MM.1S (cell line): ENCODE results near the gene UIMC1.

ENCODE experiments used
- DNase-seq: peaks from one replicate; pipeline ENCODE4 v3.0.0-alpha.2; 2015
- H2AFZ ChIP-seq: fragments of 300-600 bp; sonication (generic); 2 replicates; pipeline ENCODE4 v1.6.0; 2016; ENCODE audit warnings: antibody characterized with exemption, low read length
- H3F3A ChIP-seq: fragments of 300-600 bp; sonication (generic); 2 replicates; pipeline ENCODE4 v1.6.1; 2016; ENCODE audit warnings: mild to moderate bottlenecking, antibody characterized with exemption, low read length, moderate library complexity, mixed read lengths; ENCODE audit not compliant: insufficient read depth
- H3K27ac ChIP-seq: fragments of 300-600 bp; sonication (generic); 2 replicates; pipeline ENCODE4 v1.5.1; 2016; ENCODE audit warnings: mild to moderate bottlenecking, low read length
- H3K27me3 ChIP-seq: fragments of 300-600 bp; sonication (generic); replicated peaks from 2 replicates; pipeline ENCODE4 v1.6.0; 2016; ENCODE audit warnings: low read length; ENCODE audit not compliant: insufficient read depth
- H3K36me3 ChIP-seq: fragments of 300-600 bp; sonication (generic); replicated peaks from 2 replicates; pipeline ENCODE4 v1.6.1; 2016; ENCODE audit warnings: mild to moderate bottlenecking, low read length, mixed read lengths; ENCODE audit not compliant: insufficient read depth
- H3K4me1 ChIP-seq: fragments of 300-600 bp; sonication (generic); 2 replicates; pipeline ENCODE4 v1.6.1; 2016; ENCODE audit warnings: low read length, mixed read lengths
- H3K4me2 ChIP-seq: fragments of 300-600 bp; sonication (generic); 2 replicates; pipeline ENCODE4 v1.6.0; 2016; ENCODE audit warnings: low read depth, low read length
- H3K4me3 ChIP-seq: fragments of 300-600 bp; sonication (generic); 2 replicates; pipeline ENCODE4 v1.5.1; 2016; ENCODE audit warnings: low read length, mixed read lengths
- H3K79me2 ChIP-seq: fragments of 300-600 bp; sonication (generic); 2 replicates; pipeline ENCODE4 v1.6.1; 2016; ENCODE audit warnings: mixed run types, low read length, mixed read lengths
- H3K9ac ChIP-seq: fragments of 300-600 bp; sonication (generic); 2 replicates; pipeline ENCODE4 v1.6.1; 2016; ENCODE audit warnings: low read length, mixed read lengths
- H3K9me2 ChIP-seq: fragments of 300-600 bp; sonication (generic); replicated peaks from 2 replicates; pipeline ENCODE4 v1.6.1; 2016; ENCODE audit warnings: mild to moderate bottlenecking, low read length, mixed read lengths; ENCODE audit not compliant: insufficient read depth
- H3K9me3 ChIP-seq: fragments of 300-600 bp; sonication (generic); replicated peaks from 2 replicates; pipeline ENCODE4 v1.6.1; 2016; ENCODE audit warnings: mild to moderate bottlenecking, low read length, mixed read lengths; ENCODE audit not compliant: insufficient read depth
- H4K20me1 ChIP-seq: fragments of 300-600 bp; sonication (generic); 2 replicates; pipeline ENCODE4 v1.6.1; 2016; ENCODE audit warnings: mild to moderate bottlenecking, low read length, moderate library complexity, mixed read lengths; ENCODE audit not compliant: insufficient read depth
- EZH2 ChIP-seq: fragments of 300-600 bp; sonication (generic); optimal IDR thresholded peaks from 2 replicates; pipeline ENCODE3; 2017; ENCODE audit warnings: low read depth, mild to moderate bottlenecking, antibody characterized with exemption, low read length, mixed read lengths
- EZH2phosphoT487 ChIP-seq: fragments of 300-600 bp; sonication (generic); IDR thresholded peaks from 2 replicates; pipeline ENCODE4 v1.6.1; 2018; ENCODE audit warnings: antibody characterized with exemption, low read length
- TF ChIP-seq, protein P1 (sequence below): fragments of 300-600 bp; sonication (generic); IDR thresholded peaks from 2 replicates; pipeline ENCODE4 v1.5.1; 2016; ENCODE audit warnings: antibody characterized with exemption, low read length, mixed read lengths

Gene UIMC1

DNA sequence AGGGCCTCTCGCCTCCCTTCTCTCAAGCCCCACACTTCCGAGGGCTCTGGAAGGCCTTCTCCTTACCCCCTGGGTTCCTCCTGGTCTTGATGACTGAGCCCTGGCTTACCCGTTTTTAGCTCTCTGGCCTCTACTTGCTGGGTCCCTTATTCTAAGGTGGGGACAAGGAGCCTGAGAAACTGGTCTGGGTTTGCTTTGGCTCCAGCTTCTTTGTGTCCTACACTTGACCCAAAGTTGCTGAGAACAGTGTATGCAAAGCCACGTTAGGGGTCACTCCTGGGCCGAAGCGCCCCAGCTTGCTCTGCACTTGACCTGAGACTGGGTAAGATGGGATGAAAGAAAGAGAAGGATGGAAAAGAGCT, 16.7 kb upstream of the UIMC1 start:
- H3K27ac ChIP-seq, result peak overlapping the region; percentile 43; the same call in 1 of the 2 replicates
- H3K79me2 ChIP-seq, result peaks cover 33% of the 10 kb centered on the region
- no peak for DNase-seq
- H3K4me3 ChIP-seq, result peak overlapping the region; percentile 97
- no peaks in the 10 kb centered on the region for H3K36me3 ChIP-seq
- H3K9me3 ChIP-seq, result no peaks in the 10 kb centered on the region
- no peak for TF ChIP-seq EZH2
- no peak for TF ChIP-seq EZH2phosphoT487
- TF ChIP-seq, protein P1, sequence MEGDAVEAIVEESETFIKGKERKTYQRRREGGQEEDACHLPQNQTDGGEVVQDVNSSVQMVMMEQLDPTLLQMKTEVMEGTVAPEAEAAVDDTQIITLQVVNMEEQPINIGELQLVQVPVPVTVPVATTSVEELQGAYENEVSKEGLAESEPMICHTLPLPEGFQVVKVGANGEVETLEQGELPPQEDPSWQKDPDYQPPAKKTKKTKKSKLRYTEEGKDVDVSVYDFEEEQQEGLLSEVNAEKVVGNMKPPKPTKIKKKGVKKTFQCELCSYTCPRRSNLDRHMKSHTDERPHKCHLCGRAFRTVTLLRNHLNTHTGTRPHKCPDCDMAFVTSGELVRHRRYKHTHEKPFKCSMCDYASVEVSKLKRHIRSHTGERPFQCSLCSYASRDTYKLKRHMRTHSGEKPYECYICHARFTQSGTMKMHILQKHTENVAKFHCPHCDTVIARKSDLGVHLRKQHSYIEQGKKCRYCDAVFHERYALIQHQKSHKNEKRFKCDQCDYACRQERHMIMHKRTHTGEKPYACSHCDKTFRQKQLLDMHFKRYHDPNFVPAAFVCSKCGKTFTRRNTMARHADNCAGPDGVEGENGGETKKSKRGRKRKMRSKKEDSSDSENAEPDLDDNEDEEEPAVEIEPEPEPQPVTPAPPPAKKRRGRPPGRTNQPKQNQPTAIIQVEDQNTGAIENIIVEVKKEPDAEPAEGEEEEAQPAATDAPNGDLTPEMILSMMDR, result no peak
- no peaks in the 10 kb centered on the region for H3K27me3 ChIP-seq
- no peaks in the 10 kb centered on the region for H3K9me2 ChIP-seq
- H4K20me1 ChIP-seq, result no peaks in the 10 kb centered on the region
- H3F3A ChIP-seq, result peaks cover 5% of the 10 kb centered on the region; the same call in 1 of the 2 replicates
- peak overlapping the region; percentile 95 for H3K9ac ChIP-seq
- H2AFZ ChIP-seq, result peak overlapping the region; percentile 80
- H3K4me2 ChIP-seq, result peak overlapping the region; percentile 92
- peaks cover 5% of the 10 kb centered on the region; the same call in 1 of the 2 replicates for H3K4me1 ChIP-seq

DNA sequence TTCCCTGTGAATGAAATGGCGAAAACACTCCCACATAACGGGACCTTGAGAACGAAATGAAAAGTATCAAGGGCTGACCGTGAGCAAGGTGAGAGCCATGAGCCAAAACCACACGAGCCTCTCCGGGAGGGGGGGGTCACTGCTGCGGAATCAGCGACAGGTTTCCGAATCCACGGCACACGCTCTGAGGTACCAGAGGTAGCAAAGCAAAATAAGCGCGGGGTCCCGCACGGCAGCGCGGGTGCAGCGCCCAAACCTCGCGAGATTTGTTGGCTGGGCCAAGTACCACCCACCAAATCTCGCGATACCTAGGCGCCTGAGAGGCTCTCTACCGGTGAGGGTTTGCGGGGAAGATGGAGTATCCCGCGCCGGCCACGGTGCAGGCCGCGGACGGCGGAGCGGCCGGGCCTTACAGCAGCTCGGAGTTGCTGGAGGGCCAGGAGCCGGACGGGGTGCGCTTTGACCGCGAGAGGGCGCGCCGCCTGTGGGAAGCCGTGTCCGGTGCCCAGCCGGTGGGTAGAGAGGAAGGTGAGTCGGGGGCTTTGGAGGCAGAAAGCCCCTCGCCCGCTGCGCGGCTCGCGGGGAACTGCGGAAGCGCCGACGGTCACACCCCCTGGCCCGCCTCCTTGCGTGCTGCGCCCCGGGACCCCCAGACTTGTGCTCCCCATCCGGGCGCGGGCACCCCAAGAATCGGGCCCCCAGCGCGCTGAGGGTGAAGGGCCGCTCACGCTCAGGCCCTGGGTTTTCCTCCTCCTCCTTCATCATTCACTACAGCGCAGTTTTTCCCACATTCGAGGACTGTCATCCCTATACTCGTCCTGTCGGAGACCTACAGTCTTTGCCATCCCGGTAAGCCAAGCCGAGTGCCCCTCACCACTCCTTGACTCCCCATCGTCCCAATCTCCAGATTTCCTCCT, 16.1 kb upstream of the UIMC1 start, which contains the start of gene ZNF346:
Gene ZNF346, plus strand, starts transcription at position 311 of the 917 bp plus-strand sequence. Its CDS starts 43 bp downstream, at position 354.
- H3K4me2 ChIP-seq, result peak within 1 kb of the TSS; percentile 92
- DNase-seq, result peak; percentile 95
- peak within 1 kb of the TSS; percentile 43; the same call in 1 of the 2 replicates for H3K27ac ChIP-seq
- no peak for TF ChIP-seq EZH2
- TF ChIP-seq, protein P1, result peak; percentile 49
- no peak for TF ChIP-seq EZH2phosphoT487
- peak within 1 kb of the TSS; percentile 95 for H3K9ac ChIP-seq
- peak within 1 kb of the TSS; percentile 80 for H2AFZ ChIP-seq
- peaks cover 5% of the 10 kb centered on the region; the same call in 1 of the 2 replicates for H3K4me1 ChIP-seq
- no peaks in the 10 kb centered on the region for H3K36me3 ChIP-seq
- no peaks in the 10 kb centered on the region for H4K20me1 ChIP-seq
- peak within 1 kb of the TSS; percentile 97 for H3K4me3 ChIP-seq
- no peaks in the 10 kb centered on the region for H3K9me2 ChIP-seq
- no peaks in the 10 kb centered on the region for H3K27me3 ChIP-seq
- H3K9me3 ChIP-seq, result no peaks in the 10 kb centered on the region
- peaks cover 5% of the 10 kb centered on the region; the same call in 1 of the 2 replicates for H3F3A ChIP-seq
- H3K79me2 ChIP-seq, result peaks cover 33% of the 10 kb centered on the region

- Histone ChIP-seq H3K79me2 (peaks cover 24% of the 10 kb centered on the region), H3K4me1 (peaks cover 5% of the 10 kb centered on the region; the same call in 1 of the 2 replicates), H3K9me3 (no peaks in the 10 kb centered on the region), H3K36me3 (no peaks in the 10 kb centered on the region), H3K27me3 (no peaks in the 10 kb centered on the region), H3F3A (peaks cover 5% of the 10 kb centered on the region; the same call in 1 of the 2 replicates), H3K9ac (no peak overlapping the region), H2AFZ (no peak overlapping the region), H4K20me1 (no peaks in the 10 kb centered on the region), H3K4me2 (no peak overlapping the region), H3K9me2 (no peaks in the 10 kb centered on the region), H3K27ac (no peak overlapping the region), H3K4me3 (no peak overlapping the region)
- TF ChIP-seq EZH2, result no peak
- TF ChIP-seq EZH2phosphoT487, result no peak
- TF ChIP-seq, protein P1, result no peak
- no peak for DNase-seq
Measured at GRCh38 chr5:177020033-177020432, 13.5 kb upstream of the UIMC1 start.
